CD4-positive, alpha-beta T cell treated with Interleukin-4 for 4 hours (primary cell): ENCODE measurements around the gene MFSD11.
"Not testable (repeated sequence)": the region's sequence is repeated elsewhere in the genome, so short reads cannot be mapped to it uniquely, and the experiment has no call there.

ENCODE experiments used
- DNase-seq: peaks from one replicate; pipeline ENCODE4 v3.0.0-alpha.2; 2020

The MFSD11 gene

DNA sequence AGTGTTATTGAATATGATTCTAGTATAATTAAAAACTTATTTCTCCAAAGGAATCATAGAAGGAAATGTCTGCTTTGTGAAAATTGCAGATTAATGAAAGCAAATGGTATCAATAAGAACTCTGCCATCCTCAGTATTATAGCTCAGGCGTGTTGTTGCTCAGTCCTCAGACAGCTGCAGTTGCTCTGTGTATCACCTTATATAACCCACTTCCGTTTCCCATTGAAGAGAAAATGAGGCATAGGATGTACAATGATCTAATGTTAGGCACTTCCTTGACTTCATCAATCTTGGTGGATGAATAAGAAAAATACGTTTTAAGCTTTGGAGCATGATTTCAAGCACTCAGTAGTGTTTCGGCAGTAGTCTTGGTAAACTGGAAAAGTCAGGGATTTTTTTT, 14.1 kb downstream of the MFSD11 start:
- peak; percentile 70 for DNase-seq

DNA sequence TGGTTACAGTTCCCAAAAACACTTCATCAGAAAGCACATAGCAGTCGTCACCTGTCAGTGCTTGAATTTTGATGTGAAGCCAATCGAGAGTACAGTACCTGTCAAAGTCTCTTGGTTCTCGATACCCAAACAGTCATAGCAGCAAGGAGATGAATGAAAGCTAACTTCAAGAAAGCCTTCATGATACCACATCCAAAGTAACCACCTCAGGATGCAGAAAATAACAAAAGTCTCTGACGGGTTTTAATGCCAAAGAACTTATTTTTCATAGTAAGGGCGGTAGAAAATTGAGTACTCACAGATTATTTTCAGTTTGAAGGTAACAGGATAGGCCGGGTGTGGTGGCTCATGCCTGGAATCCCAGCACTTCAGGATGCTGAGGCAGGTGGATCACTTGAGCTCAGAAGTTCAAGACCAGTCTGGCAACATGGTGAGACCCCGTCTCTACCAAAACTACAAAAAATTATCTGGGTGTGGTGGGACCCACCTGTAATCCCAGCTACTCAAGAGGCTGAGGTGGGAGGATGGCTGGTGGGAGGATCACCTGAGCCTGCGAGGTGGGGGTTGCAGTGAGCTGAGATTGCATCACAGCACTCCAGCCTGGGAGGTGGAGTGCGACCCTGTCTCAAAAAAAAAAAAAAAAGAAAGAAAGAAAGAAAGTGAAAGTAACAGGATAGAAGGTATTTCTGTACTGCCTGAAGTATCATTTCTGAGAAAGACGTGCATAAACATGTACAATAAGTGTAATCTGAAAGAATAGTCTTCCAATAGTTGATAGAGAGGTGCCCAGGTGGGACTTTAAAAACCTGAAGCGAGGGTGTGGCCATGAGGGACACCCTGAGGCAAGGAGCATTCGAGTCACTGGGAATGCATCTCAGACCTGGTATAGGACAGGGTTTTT, 15.4 kb downstream of the MFSD11 start:
- DNase-seq, result peak; percentile 70

DNA sequence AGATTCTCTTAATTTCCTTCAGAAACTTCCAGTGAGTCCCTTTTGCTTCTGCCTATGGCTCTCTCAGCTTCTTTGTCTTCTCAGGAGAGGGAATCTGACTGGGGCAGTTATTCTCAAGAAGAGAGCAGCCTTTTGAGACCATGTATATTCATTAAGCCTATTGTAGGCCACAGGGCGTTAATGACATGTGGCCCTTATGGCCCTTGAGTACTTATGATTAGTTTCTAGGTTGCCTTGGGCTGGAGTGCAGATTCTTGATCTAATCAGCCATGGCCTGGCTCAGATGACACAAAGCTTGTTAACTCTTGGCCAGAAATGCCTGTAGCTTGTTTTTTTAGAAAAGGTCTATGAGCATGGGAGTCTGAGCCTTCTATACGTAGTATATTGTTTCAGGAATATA, 17.4 kb downstream of the MFSD11 start:
- no peak for DNase-seq

DNA sequence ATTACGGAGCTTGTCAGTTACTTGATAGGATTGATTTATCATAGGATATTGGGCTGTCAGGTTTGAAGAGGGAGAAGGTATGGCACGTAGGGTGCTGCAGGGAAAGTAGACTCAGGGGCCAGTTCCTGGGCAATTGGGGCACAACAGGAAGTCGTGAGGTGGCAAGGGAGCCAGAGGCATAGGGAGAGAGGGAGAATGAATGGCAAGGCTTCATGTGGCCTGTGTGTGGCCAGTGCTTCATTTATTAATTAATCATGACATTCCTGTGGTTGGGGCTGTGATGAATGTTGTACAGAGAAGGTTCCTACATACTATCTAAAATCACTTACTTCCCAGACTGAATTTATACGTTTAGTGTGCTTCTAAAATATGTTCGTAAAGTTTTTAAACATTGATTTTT, 19.3 kb downstream of the MFSD11 start:
- no peak for DNase-seq

DNA sequence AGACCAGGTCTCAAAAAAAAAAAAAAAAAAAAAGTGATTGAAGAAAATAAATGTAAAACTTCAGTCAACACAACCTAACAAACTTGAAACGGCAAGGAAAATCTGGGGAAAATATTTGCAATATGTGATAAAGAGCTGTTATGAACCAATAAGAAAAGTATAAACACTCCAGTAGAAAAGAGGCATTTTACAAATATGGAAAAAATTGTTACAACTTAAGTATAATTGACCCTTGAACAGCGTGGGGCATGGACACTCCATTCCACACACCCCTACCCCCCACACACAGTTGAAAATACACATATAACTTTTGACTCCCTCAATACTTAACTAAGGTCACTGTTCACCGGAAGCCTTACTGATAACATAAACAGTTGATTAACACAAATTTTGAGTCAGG, 20.7 kb downstream of the MFSD11 start:
- DNase-seq, result no peak

DNA sequence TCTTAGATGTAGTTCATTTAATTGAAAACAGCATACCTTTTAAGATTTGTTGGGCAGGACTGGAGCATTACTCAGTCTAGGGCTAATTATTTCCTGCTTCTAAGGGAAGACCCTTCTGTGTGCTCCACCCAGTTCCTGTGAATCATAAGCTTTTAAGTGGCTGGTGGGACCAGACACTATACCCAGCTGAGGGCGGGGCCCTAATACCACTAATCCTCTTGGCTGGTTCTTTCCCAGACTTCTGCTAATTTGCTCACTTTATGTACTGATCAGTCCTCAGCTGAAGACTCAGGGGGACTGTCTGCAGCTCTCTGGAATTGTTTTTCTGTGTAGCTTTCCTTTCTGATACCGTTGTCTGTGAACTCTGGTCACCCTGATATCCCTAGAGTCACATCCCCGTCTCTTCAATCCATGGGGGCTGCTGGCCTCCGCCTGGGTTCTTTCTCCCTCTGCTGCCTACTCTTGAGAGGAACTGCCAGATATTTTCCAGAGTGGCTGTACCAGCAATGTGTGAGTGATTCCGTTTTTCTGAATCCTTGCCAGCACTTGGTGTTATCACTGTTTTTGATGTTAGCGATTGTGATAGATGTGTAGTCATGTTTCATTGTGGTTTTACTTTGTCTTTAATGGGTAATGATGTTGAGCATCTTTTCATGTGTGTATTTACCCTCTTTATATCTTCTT, 35.1 kb downstream of the MFSD11 start:
- DNase-seq, result peak; percentile 93

DNA sequence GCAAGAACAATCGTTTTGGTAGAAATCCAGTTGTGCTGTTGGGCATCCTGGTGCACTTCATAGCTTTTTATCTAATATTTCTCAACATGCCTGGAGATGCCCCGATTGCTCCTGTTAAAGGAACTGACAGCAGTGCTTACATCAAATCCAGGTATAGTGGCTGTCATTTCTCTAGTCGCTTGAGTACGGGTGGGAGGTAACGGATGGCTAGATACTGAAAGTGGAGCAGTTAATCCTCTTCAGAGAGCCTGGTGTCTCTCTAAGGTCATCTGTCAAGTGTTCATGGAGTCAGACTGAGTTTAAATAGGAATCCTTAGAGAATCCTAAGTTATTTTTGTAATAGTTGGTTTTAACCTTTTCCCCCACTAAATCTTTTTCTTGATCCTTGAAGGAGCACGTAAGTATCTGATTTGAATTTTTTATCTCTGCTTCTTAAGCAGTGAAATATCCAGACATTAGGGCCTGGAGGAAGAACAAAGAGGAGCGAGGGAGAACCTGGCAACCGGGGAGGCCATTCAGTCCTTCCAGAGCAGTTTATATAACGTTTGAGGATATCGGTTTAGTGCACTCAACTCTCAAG, 37.2 kb downstream of the MFSD11 start:
- no peak for DNase-seq

DNA sequence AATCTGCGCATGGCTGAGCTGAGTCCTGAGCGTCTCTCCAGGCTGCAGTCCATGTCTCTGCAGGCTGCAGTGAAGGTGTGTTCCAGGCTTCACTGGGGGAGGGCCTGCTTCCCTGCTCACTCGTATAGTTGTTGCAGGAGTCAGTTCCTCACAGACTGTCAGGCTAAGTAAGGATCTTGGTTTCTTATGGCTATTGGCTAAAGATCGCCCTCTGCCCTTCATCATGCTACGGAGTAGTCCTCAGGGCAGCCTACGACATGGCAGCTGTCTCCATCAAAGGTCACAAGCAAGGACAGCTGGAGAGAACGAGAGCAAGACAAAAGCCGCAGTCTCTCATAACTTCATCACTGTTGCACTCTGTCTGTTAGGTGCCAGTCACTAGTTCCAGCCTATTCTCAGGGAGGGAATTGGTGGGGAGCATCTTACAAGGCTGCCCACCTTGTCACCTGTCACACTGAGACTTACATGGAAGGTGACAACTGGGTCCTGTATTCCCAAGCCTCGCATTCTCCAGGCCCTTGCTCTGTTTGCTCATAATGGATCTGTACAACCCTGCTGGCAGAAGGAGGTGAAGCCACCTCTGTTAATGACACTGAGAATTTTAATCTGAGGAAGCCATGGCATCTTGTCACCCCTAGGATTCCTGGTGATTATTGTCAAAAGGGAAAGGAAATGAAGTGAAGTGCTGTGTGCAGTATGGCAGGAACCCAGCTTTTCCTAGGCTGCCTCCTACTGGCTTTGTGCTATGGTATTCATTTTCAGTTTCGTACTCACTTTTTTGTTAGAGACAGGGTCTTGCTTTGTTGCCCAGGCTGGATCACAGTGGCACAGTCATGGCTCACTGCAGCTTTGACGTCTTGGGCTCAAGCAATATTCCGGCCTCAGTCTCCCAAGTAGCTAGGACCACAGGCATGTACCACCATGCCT, 43.4 kb downstream of the MFSD11 start:
- DNase-seq, result peak; percentile 11

DNA sequence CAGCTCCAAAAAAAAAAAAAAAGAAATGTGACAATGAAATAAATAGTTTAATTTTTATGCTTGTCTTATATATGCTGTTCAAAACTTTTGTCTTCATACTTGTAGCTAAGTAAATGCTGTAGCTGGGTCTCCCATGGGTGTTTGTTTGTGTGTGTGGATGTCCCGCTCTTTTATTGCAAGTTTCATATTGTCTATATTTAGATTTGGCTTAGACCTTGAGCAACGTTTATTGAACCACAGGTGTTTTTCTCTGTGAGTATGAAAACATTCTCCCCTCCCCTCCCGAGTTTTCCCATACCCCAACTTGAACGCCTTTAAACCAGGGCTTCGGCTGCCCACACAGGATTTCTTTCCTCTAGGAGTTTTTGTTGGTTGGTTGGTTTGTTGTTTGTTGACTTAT, 45.2 kb downstream of the MFSD11 start:
- DNase-seq, result no peak

DNA sequence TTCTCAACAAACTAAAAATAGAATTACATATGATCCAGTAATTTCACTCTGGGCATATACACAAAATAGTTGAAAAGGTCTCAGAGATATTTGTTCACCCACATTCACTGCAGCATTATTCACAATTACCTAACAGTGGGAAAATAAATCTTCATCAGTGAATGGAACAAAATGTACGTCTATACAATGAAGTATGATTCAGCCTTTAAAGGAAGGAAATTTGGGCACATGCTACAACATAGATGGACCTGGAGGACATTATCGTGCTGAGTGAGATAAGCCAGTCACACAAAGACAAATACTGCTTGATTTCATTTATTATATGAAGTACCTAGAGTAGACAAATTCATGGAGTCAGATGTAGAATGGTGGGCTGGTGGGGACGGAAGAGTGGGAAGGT, 47.0 kb downstream of the MFSD11 start:
- no peak for DNase-seq

DNA sequence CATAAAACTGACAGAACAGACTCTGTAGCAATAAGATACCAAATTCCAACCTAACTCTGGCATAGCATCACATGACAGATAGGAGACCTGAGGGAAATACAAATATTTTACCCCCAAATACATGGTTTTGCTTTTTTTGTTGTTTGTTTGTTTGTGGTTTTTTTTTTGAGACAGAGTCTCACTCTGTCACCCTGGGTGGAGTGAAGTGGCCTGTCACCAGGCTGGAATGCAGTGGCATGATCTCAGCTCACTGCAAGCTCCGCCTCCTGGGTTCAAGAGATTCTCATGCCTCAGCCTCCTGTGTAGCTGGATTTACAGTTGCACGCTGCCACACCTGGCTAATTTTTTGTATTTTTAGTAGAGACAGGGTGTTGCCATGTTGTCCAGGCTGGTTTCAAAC, 49.9 kb downstream of the MFSD11 start:
- DNase-seq, result not testable (repeated sequence)

DNA sequence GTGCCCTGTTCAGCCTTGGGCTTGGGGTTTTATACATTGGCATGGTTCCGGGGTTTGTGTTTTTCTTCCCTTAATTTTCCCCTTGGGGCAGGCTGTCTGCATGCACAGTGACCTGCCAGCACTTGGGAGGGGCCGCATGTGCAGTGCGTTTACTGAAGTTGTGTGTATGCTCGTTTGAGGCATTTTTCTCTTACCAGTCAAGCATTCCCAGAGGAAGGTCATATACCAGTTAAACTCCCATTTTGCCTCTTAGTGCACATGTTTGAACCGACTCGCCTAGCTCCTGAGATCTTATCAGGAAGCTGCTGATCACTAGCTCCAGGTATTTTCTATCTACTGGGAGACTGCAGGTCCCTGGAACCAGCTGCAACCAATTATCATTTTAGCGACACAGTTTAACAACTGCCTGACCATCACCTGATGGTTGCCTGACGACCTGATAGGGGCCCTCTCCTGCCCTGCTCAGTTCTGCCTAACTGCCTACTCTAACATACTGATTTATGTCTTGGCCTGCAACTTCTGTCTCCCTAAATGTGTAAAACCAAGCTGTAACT, 51.4 kb downstream of the MFSD11 start:
- no peak for DNase-seq

DNA sequence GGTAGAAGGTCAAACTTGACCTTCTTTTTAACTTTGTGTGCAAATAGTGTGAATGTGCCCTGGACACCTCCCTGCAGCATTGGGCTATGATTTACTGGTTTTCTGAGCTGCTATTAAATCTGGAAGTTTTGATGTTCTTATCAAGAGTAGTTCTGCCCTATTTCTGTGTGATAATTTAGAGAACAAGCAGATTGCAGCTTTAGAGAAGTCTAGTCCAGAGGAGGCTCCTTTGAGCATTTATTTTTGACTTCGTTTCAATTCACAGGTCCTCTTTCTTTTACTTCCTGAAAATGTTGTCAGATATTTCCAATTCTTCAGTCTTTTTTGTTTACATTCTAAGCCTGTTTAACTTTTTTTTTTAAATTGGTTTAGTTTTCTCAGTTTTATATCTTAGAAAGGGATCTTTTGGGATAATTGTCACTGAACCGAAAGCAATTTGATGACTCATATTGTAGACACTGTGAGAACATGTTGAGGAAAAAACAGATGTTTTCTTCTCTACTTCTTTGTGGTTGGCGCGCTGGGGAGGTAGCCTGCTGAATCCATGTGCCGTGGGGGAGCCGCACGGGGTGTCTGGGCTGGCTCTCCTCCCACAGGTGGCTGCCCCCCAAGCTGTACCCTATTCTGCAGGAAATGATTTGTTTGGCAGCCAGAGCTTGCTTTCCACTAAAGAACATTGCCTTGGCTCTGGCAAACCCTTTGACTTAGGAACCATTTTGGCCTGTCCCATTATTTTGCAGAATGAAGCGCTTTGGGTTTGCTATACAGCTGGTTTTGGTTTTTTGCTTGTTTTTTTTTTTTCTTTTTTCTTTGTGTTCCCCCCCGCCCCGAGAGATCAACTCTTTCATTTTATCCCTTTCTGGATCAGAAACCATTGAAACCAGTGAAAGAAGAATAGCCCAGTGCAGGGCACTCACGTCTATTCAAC, 53.4 kb downstream of the MFSD11 start:
- DNase-seq, result peak; percentile 49

DNA sequence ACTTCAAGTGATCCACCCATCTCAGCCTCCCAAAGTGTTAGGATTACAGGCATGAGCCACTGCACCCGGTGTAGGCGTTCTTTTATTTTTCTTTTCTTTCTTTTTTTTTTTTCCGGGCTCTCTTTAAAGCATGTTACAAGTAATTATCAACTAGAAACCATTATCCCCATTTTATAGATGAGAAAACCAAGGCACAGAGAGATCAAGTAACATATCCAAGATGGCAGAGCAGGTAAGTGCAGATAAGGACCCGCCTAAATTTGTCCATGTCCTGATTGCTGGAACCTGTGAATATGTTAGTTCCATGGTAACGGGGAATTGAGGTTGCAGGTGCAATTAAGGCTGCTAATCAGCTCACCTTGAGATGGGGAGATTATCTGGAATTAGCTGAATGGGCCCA, 54.4 kb downstream of the MFSD11 start:
- DNase-seq, result no peak

DNA sequence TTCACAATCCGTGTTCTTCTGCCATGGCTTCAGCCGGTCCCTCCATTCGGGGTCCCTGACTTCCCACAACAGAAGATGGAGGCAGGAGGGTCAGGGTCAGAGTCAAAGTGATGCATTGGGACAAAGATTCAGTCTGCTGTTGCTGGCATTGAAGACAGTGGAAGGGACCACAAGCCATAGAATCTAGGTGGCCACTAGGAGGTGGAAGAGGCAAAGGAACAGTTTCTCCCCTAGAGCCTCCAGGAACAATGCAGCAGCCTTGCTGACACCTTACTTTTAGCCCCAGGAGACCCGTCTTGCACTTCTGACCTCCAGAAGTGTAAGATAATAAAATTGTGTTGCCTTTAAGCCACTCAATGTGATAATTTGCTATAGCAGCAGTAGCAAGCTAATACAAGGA, 55.9 kb downstream of the MFSD11 start:
- DNase-seq, result no peak

DNA sequence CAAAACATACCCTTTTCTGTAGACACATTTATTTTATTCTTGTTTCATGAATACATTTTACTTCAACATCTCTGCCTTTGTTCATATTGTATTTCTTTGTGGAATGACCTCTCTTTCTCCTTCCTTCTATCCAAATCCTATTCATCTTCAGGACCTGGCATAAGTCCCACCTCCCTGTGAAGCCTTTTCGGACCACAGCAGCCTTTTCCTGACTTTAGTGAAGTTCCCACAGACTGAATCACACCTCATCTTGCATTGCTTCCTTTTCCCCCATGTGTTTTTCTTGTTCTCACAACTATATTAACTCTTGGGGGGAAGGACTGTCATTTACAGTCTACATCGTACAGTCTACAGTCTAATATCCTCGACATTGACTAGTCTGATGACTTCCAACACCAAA, 58.2 kb downstream of the MFSD11 start:
- DNase-seq, result no peak

DNA sequence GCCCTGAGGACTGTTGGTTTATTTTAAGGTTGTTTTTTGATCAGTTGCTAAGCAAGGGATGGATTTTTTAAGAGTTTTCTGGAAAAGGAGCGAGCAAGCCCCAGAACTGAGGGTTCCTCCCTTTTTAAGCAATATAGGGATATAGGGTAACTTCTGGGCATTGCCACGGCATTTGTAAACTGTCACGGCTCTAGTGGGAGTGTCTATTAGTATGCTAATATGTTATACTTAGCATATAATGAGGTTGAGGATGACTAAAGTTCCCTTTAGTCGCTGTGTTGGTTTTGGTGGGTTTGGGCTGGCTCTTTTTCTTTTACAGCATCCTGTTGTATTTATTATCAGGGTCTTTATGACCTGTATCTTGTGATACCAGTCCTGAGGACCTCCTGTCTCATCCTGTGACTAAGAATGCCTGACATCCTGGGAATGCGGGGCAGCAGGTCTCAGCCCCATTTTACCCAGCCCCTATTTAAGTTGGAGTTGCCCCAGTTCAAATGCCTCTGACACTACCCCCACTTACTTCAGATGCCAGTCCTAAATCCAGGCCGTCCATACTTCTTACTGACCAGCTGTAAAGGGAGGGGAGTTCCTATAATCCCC, 59.4 kb downstream of the MFSD11 start:
- no peak for DNase-seq

DNA sequence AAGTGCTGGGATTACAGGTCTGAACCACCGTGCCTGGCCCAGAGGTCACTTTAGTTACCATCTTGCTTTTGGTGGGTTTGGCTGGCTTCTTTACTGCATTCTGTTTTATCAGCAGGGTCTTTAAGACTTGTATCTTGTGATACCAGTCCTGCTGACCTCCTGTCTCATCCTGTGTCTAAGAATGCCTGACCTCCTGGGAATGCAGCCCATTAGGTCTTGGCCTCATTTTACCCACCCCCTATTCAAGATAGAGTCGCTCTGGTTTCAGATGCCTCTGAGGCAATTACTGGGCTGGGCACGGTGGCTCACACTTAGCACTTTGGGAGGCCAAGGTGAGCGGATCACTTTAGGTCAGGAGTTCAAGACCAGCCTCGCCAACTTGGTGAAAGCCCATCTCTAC, 63.8 kb downstream of the MFSD11 start:
- no peak for DNase-seq

DNA sequence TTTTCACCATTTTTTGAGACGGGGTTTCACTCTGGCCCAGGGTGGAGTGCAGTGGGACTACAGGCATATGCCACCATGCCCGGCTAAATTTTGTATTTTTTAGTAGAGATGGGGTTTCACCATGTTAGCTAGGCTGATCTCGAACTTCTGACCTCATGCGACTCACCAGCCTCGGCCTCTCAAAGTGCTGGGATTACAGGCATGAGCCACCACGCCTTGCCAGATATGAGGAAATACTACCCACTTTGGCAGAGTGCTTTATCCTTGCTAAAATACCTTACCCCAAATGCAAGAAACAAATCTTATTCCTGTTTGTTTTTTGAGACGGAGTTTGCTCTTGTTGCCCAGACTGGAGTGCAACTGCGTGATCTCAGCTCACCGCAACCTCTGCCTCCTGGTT, 67.4 kb downstream of the MFSD11 start:
- no peak for DNase-seq

DNA sequence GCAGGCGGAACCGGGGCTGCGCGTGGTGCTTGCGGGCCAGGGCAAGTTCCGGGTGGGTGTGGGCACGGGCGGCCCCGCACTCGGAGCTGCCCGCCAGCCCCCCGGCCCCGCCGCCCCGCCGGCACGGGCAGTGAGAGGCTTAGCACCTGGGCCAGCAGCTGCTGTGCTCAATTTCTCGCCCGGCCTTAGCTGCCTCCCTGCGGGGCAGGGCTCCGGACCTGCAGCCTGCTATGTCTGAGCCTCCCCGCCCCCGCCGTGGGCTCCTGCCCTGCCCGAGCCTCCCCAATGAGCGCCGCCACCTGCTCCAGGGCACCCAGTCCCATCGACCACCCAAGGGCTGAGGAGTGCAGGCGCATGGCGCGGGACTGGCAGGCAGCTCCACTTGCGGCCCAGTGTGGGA, 68.2 kb downstream of the MFSD11 start:
- DNase-seq, result not testable (repeated sequence)

DNA sequence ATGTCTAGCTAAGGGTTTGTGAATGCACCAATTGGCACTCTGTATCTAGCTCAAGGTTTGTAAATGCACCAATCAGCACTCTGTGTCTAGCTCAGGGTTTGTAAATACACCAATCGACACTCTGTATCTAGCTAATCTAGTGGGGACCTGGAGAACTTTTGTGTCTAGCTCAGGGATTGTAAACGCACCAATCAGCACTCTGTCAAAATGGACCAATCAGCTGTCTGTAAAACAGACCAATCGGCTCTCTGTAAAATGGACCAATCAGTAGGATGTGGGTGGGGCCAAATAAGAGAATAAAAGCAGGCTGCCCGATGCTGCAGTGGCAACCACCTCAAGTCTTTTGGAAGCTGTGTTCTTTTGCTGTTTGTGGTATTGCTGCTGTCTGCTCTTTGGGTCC, 68.8 kb downstream of the MFSD11 start:
- not testable (repeated sequence) for DNase-seq
